Fibroblast of pulmonary artery (primary cell): ENCODE results near the gene FMO2.

ENCODE experiments used
- DNase-seq: peaks from one replicate; pipeline ENCODE4 v3.0.0-alpha.2; 2010; ENCODE audit warnings: low read depth
- H3K4me3 ChIP-seq: replicated peaks from 2 replicates; pipeline ENCODE4 v1.5.1; 2011; ENCODE audit warnings: low read depth, mild to moderate bottlenecking, control low read depth, low read length, moderate library complexity
- TF ChIP-seq, protein P1 (sequence below): IDR thresholded peaks from 2 replicates; pipeline ENCODE4 v1.5.1; 2011; ENCODE audit warnings: mild to moderate bottlenecking, control low read depth, low read length, inconsistent platforms; ENCODE audit errors: missing control alignments

Gene FMO2

DNA sequence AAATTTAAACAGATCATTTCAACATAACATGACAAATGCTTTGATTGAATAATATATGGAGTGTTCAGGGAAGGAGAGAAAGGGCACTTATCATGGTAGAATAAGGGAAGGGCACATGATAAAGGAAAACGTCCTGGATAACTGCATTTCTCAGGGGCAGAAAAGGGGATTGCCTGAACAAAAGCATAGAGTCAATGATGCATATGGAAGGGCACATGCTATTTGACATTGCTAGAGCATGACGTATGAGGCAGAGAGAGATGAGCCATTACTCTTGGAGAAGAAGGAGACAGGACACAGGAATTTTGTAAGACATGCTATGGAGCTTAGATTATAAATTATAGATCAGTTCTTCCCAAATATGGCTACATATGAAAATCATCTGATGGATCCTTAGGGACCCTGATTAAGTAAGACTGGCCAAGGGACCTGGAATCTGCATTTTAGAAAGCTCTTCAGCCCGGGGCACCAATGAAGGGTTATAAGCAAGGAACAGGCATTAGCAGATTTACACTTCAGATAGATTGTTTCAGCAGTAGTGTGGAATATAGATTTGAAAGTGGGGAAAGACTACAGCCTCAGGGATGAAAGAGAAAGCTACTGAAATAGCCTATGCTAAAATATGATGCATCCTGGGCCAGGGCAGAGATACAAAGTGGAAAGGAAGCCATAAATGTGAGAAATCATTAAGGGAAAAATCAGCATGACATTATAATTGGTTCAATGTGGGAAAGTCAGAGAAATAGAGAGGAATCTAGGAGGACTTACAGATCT, 21.3 kb downstream of the FMO2 start:
- TF ChIP-seq, protein P1, sequence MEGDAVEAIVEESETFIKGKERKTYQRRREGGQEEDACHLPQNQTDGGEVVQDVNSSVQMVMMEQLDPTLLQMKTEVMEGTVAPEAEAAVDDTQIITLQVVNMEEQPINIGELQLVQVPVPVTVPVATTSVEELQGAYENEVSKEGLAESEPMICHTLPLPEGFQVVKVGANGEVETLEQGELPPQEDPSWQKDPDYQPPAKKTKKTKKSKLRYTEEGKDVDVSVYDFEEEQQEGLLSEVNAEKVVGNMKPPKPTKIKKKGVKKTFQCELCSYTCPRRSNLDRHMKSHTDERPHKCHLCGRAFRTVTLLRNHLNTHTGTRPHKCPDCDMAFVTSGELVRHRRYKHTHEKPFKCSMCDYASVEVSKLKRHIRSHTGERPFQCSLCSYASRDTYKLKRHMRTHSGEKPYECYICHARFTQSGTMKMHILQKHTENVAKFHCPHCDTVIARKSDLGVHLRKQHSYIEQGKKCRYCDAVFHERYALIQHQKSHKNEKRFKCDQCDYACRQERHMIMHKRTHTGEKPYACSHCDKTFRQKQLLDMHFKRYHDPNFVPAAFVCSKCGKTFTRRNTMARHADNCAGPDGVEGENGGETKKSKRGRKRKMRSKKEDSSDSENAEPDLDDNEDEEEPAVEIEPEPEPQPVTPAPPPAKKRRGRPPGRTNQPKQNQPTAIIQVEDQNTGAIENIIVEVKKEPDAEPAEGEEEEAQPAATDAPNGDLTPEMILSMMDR = no peak
- DNase-seq = no peak
- no peak overlapping the region for H3K4me3 ChIP-seq

DNA sequence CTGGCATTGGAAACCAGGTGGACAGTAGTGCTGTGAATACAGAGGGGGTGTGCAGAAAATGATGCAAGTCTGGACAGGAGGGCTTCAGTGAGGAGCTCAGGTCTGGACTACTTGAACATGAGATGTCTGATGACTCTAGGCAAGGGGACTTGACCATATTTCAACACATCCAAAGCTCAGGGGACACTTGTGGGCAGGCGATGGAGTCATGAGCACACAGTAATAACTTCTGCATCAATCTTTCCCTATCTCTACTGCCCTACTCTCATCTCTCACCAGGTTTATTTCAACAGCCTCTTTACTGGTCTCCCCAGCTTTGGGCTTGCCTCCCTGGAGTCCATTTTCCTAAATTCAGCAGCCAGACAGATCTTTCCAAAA, 21.9 kb downstream of the FMO2 start:
- no peak for DNase-seq
- TF ChIP-seq, protein P1 = no peak
- H3K4me3 ChIP-seq = no peak overlapping the region

DNA sequence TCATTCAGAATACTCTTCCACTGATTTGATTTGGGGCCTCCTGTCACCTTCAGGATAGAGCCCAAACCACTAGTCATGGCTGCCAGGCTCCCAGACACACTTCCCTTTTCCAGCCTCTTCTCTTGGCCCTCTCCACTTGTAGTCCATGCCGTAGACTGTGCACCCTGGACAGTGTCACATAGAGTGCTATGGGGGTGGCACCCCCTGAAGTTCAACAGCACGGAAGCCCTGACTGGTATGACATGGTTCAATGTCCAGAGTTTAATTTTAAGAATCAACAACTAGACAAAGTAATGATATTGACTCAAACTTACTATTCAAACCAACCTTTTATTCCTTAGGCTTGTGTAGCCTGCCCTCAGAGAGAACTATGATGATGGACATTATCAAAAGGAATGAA, 22.3 kb downstream of the FMO2 start:
- TF ChIP-seq, protein P1 = no peak
- no peak for DNase-seq
- H3K4me3 ChIP-seq = no peak overlapping the region

DNA sequence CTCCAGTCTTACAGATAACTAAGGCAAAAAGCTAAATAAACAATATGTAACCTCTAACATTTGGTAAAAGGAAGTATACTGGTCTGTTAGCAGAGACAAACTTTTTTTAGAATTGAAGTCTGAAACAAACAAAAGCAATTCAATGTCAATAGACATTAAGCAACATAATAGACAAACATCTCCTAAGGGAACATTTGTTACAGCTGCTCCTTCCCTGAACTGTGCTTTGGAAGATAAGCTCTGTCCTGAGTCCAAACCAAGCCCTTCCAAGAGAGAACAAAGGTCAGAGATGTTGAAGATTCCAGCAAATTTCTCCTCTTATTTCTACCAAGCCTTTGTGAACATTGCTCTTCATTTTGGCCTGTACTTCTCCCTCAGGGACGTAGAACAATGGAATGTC, 25.3 kb downstream of the FMO2 start:
- TF ChIP-seq, protein P1 = no peak
- no peak overlapping the region for H3K4me3 ChIP-seq
- peak; percentile 73 for DNase-seq

DNA sequence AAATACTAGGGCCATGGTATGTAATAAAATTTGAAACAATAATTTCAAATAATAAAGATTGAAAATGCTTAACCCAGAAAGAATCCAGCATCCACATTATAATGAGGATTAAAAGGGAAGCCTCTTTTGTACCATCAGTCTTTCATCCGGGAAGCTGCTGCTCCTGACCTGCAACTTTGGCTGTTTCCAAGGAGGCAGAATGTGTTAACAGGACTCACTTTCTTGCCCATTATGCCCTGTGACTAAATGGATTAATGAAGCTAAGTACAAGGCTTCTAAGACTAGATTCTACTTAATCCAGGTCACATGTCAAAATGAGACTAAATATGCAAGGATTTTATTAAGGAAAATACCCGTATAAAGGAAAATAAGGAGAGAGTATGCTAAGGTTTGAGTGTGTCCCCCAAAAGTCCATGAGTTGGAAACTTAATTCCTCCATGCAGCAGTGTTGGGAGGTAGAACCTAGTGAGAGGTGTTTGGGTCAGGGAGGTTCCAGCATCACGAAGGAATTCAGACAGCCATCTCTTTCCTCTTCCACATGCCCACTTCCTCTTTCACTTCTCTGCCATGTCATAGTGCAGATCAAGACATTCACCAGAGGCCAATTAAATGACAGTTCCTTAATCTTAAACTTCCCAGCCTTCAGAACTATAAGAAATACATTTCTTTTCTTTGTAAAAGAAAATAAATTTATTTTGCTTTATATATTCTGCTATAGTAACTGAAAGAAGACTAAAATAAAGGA, 27.7 kb downstream of the FMO2 start:
- no peak overlapping the region for H3K4me3 ChIP-seq
- TF ChIP-seq, protein P1 = no peak
- no peak for DNase-seq

DNA sequence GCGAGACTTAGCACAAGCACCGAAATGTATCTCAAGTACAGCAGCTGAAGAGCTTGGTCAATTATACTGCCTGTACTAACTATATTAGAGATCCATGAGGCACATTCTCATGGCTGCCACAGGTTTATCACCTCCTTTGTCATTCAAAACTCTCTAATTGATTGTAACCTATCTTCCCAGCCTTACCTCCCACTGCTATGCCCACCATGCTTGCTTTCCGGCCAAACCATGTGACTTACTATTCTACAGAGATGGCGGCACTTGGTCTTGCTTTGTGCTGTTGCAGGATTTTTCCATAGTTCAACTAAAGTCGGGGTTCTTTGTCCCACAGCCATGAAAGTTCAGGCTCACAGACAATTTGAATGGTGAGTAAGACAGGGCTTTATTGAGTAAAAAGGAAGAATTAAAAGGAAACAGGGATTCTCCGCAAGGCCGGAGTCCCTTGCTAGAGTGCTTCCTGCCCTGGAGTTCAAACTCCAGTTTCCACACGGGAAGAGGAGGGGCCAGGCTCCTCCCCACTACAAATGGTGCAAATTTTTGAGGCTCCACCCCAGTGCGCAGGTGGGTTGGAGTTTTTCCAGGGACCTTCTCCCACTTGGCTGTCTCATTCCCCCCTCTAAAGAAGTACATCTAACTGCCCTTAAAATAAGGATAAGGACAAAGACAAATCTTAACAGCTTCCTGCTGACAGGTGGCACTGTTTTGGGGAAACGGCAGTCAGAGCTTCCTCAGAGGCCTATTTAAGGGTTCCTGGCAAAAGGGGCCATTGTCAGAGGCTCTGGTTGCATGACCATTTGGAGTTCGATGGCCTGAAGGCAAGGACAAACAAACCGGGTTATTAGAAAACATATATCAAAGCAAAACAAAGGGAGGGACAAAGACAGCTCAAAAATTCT, 28.7 kb downstream of the FMO2 start:
- no peak for DNase-seq
- TF ChIP-seq, protein P1 = no peak
- no peak overlapping the region for H3K4me3 ChIP-seq
